Dermis lymphatic vessel endothelial cell (primary cell): ENCODE data around the gene STARD3. TPM values are rescaled to one million over a fixed set of nuclear protein-coding genes. Genes with fewer than 3 reads are reported as not detected.

ENCODE experiments used
- total RNA-seq: library from RNA; depleted of rRNA; stranded (reverse); fragments of >200 nt; gene quantifications from 2 replicates; pipeline ENCODE4 v1.2.1, GENCODE V29; 2014

STARD3 gene
- total RNA-seq, result 47.0 and 50.5 TPM in 2 replicates

GRCh38 chr17:39636927-39637736 lies at the start of gene STARD3:
TSS of gene STARD3 (plus strand) at chr17:39637144. CDS start at chr17:39653532, 16,388 bp downstream.

GRCh38 chr17:39607851-39608130 lies 29.2 kb upstream of the STARD3 start, which contains the start of gene NEUROD2:
TSS of gene NEUROD2 (minus strand) at chr17:39607920. CDS start at chr17:39606599, 1,321 bp downstream.

GRCh38 chr17:39626171-39627046 lies 10.5 kb upstream of the STARD3 start, which contains the start of gene PPP1R1B:
TSS of gene PPP1R1B (plus strand) at chr17:39626952. CDS start at chr17:39627393, 441 bp downstream.

GRCh38 chr17:39664581-39665561 lies 27.9 kb downstream of the STARD3 start, which contains the start of gene TCAP:
TSS of gene TCAP (plus strand) at chr17:39665349. CDS start at chr17:39665360, 11 bp downstream.

GRCh38 chr17:39667945-39668924 lies 31.3 kb downstream of the STARD3 start, which contains the start of gene PNMT:
TSS of gene PNMT (plus strand) at chr17:39668453. CDS start at chr17:39668476, 23 bp downstream.

GRCh38 chr17:39687546-39688474 lies 50.9 kb downstream of the STARD3 start, which contains the start of gene PGAP3:
TSS of gene PGAP3 (minus strand) at chr17:39688057. CDS start at chr17:39688014, 43 bp downstream.

GRCh38 chr17:39699818-39700147 lies 62.8 kb downstream of the STARD3 start, which contains the start of gene ERBB2:
TSS of gene ERBB2 (plus strand) at chr17:39700064. CDS start at chr17:39700239, 175 bp downstream.

Other genes with a start within 250 kb of the STARD3 start
- gene FBXL20, start 235.5 kb upstream of the STARD3 start, total RNA-seq, result 11.7 and 13.4 TPM in 2 replicates
- gene MED1, start 185.9 kb upstream of the STARD3 start, total RNA-seq, result 19.2 and 25.6 TPM in 2 replicates
- gene CDK12, start 175.7 kb upstream of the STARD3 start, total RNA-seq, result 19.0 and 19.5 TPM in 2 replicates
- not detected in 2 replicates for gene NEUROD2, start 29.2 kb upstream of the STARD3 start, total RNA-seq
- gene PPP1R1B, start 10.2 kb upstream of the STARD3 start, total RNA-seq, result not detected in 2 replicates
- 0.60 and 0.65 TPM in 2 replicates for gene TCAP, start 28.2 kb downstream of the STARD3 start, total RNA-seq
- 1.2 and 1.6 TPM in 2 replicates for gene PNMT, start 31.3 kb downstream of the STARD3 start, total RNA-seq
- 4.2 and 4.7 TPM in 2 replicates for gene PGAP3, start 50.9 kb downstream of the STARD3 start, total RNA-seq
- 0.76 and 1.0 TPM in 2 replicates for gene ERBB2, start 62.9 kb downstream of the STARD3 start, total RNA-seq
- gene MIEN1, start 93.4 kb downstream of the STARD3 start, total RNA-seq, result 18.0 and 20.5 TPM in 2 replicates
- gene GRB7, start 100.8 kb downstream of the STARD3 start, total RNA-seq, result under 0.01 and 0.09 TPM in 2 replicates
- not detected in 2 replicates for gene IKZF3, start 227.2 kb downstream of the STARD3 start, total RNA-seq
- not detected in 2 replicates for gene ZPBP2, start 231.1 kb downstream of the STARD3 start, total RNA-seq